Measurements from ENCODE around the gene RAD23B. TPM values are rescaled to one million over a fixed set of nuclear protein-coding genes. Genes with fewer than 3 reads are reported as not detected.

The RAD23B gene
- total RNA-seq, 1 donor from 2014 or later: 134 TPM

GRCh38 chr9:107367727-107368502, 84.8 kb downstream of the RAD23B start:
- peaks cover 7% of the 10 kb centered on the region for H3K4me1 Mint-ChIP-seq (ENCODE audit: unreplicated experiment)

GRCh38 chr9:107368696-107369095, 85.6 kb downstream of the RAD23B start:
- Mint-ChIP-seq H3K4me1 (ENCODE audit: unreplicated experiment) (peaks cover 5% of the 10 kb centered on the region), H3K9me3 (no peaks in the 10 kb centered on the region), H3K27ac (no peak overlapping the region), H3K4me3 (no peak overlapping the region), H3K36me3 (no peaks in the 10 kb centered on the region), H3K27me3 (no peaks in the 10 kb centered on the region)
- no peak for DNase-seq (ENCODE audit: extremely low spot score, unreplicated experiment)
- no peak for TF ChIP-seq CTCF (conservative IDR thresholded peaks at IDR 0.05)

More at GRCh38 chr9:107367727-107368502, 84.8 kb downstream of the RAD23B start:
- H3K4me3 Mint-ChIP-seq: no peak overlapping the region
- H3K9me3 Mint-ChIP-seq: no peaks in the 10 kb centered on the region
- no peak for TF ChIP-seq CTCF (conservative IDR thresholded peaks at IDR 0.05)
- no peaks in the 10 kb centered on the region for H3K36me3 Mint-ChIP-seq
- no peak overlapping the region for H3K27ac Mint-ChIP-seq
- DNase-seq (ENCODE audit: extremely low spot score, unreplicated experiment): no peak
- no peaks in the 10 kb centered on the region for H3K27me3 Mint-ChIP-seq

GRCh38 chr9:107373809-107374208, 90.7 kb downstream of the RAD23B start:
- no peaks in the 10 kb centered on the region for H3K36me3 Mint-ChIP-seq
- TF ChIP-seq CTCF (conservative IDR thresholded peaks at IDR 0.05): no peak
- H3K27me3 Mint-ChIP-seq: no peaks in the 10 kb centered on the region
- no peaks in the 10 kb centered on the region for H3K9me3 Mint-ChIP-seq
- no peaks in the 10 kb centered on the region for H3K4me1 Mint-ChIP-seq (ENCODE audit: unreplicated experiment)
- no peak overlapping the region for H3K4me3 Mint-ChIP-seq
- H3K27ac Mint-ChIP-seq: no peak overlapping the region
- DNase-seq (ENCODE audit: extremely low spot score, unreplicated experiment): no peak

GRCh38 chr9:107375001-107375400, 91.9 kb downstream of the RAD23B start:
- Mint-ChIP-seq H3K27me3 (no peaks in the 10 kb centered on the region), H3K9me3 (no peaks in the 10 kb centered on the region), H3K27ac (no peak overlapping the region), H3K4me1 (ENCODE audit: unreplicated experiment) (no peaks in the 10 kb centered on the region), H3K36me3 (no peaks in the 10 kb centered on the region), H3K4me3 (no peak overlapping the region)
- no peak for DNase-seq (ENCODE audit: extremely low spot score, unreplicated experiment)
- no peak for TF ChIP-seq CTCF (conservative IDR thresholded peaks at IDR 0.05)

- Mint-ChIP-seq H3K4me1 (ENCODE audit: unreplicated experiment) (no peaks in the 10 kb centered on the region), H3K27ac (no peak overlapping the region)
Observed at GRCh38 chr9:107375651-107376369, 92.7 kb downstream of the RAD23B start.

More at GRCh38 chr9:107375651-107376369, 92.7 kb downstream of the RAD23B start:
- Mint-ChIP-seq H3K27me3 (no peaks in the 10 kb centered on the region), H3K9me3 (no peaks in the 10 kb centered on the region), H3K4me3 (no peak overlapping the region), H3K36me3 (no peaks in the 10 kb centered on the region)
- DNase-seq (ENCODE audit: extremely low spot score, unreplicated experiment): no peak
- no peak for TF ChIP-seq CTCF (conservative IDR thresholded peaks at IDR 0.05)

All from type B pancreatic cell (in vitro differentiated cells).